Neural cell (in vitro differentiated cells): Measurements from ENCODE around the gene KCTD15. TPM values are rescaled to one million over a fixed set of nuclear protein-coding genes. Genes with fewer than 3 reads are reported as not detected.

Experiments
- H2AFZ ChIP-seq: fragments of 200-600, 300-800 bp; sonication (generic), shearing (Covaris generic); 2 replicates; pipeline ENCODE4 v1.6.0; 2014; ENCODE audit warnings: low read depth, mild to moderate bottlenecking, antibody characterized with exemption, low read length, moderate library complexity
- H3F3A ChIP-seq: fragments of 200-600 bp; shearing (Covaris generic); 2 replicates; pipeline ENCODE4 v1.6.1; 2016; ENCODE audit warnings: mild to moderate bottlenecking, moderate library complexity, mixed read lengths, antibody characterized with exemption, low read length; ENCODE audit not compliant: insufficient read depth, poor library complexity, severe bottlenecking
- H3K27ac ChIP-seq: fragments of 200-600, 300-800 bp; sonication (generic), shearing (Covaris generic); 2 replicates; pipeline ENCODE4 v1.5.1; 2014; ENCODE audit warnings: mild to moderate bottlenecking, low read length, moderate library complexity
- H3K27me3 ChIP-seq: fragments of 300-800, 200-600 bp; sonication (generic), shearing (Covaris generic); 2 replicates; pipeline ENCODE4 v1.6.0; 2014; ENCODE audit warnings: mild to moderate bottlenecking, low read depth, low read length, moderate library complexity; ENCODE audit not compliant: insufficient read depth
- H3K36me3 ChIP-seq: fragments of 300-800, 200-600 bp; sonication (generic), shearing (Covaris generic); 2 replicates; pipeline ENCODE4 v1.5.1; 2014; ENCODE audit warnings: mild to moderate bottlenecking, antibody characterized with exemption, low read length, moderate library complexity; ENCODE audit not compliant: insufficient read depth
- H3K4me2 ChIP-seq: fragments of 300-800, 200-600 bp; sonication (generic), shearing (Covaris generic); 2 replicates; pipeline ENCODE4 v1.6.0; 2014; ENCODE audit warnings: mild to moderate bottlenecking, low read length
- H3K4me3 ChIP-seq: fragments of 300-800, 200-600 bp; sonication (generic), shearing (Covaris generic); 2 replicates; pipeline ENCODE4 v1.5.1; 2014; ENCODE audit warnings: mild to moderate bottlenecking, low read length, moderate library complexity
- H3K79me2 ChIP-seq: fragments of 200-600 bp; shearing (Covaris generic); replicated peaks from 2 replicates; pipeline ENCODE4 v1.6.0; 2014; ENCODE audit warnings: mild to moderate bottlenecking, low read length, moderate library complexity; ENCODE audit not compliant: insufficient read depth
- H3K9ac ChIP-seq: fragments of 300-800, 200-600 bp; sonication (generic), shearing (Covaris generic); 2 replicates; pipeline ENCODE4 v1.6.1; 2016; ENCODE audit warnings: mild to moderate bottlenecking, low read length, mixed read lengths
- H3K9me2 ChIP-seq: fragments of 200-600 bp; shearing (Covaris generic); 2 replicates; pipeline ENCODE4 v1.6.1; 2016; ENCODE audit warnings: mild to moderate bottlenecking, low read length, mixed read lengths; ENCODE audit not compliant: insufficient read depth
- H3K9me3 ChIP-seq: fragments of 200-600, 300-800 bp; sonication (generic), shearing (Covaris generic); 2 replicates; pipeline ENCODE4 v1.6.1; 2016; ENCODE audit warnings: mild to moderate bottlenecking, mixed run types, low read length, moderate library complexity, mixed read lengths
- H4K20me1 ChIP-seq: fragments of 200-600 bp; shearing (Covaris generic); 2 replicates; pipeline ENCODE4 v1.6.1; 2016; ENCODE audit warnings: mild to moderate bottlenecking, mixed run types; ENCODE audit not compliant: insufficient read depth
- EP300 ChIP-seq: fragments of 450-650 bp; conservative IDR thresholded peaks from 2 replicates; pipeline ENCODE4 v1.6.1; 2014; ENCODE audit warnings: antibody characterized with exemption, mild to moderate bottlenecking, moderate library complexity; ENCODE audit not compliant: poor library complexity, severe bottlenecking
- EZH2 ChIP-seq: fragments of 200-600, 300-800 bp; shearing (Covaris generic), sonication (generic); IDR thresholded peaks from 2 replicates; pipeline ENCODE4 v1.6.1; 2014; ENCODE audit warnings: antibody characterized with exemption, low read length, borderline replicate concordance, mild to moderate bottlenecking; ENCODE audit not compliant: insufficient read depth, poor library complexity, severe bottlenecking
- MXI1 ChIP-seq: fragments of 450-650 bp; conservative IDR thresholded peaks from 2 replicates; pipeline ENCODE4 v1.6.1; 2014; ENCODE audit warnings: antibody characterized with exemption, mild to moderate bottlenecking; ENCODE audit not compliant: poor library complexity, severe bottlenecking
- POLR2AphosphoS5 ChIP-seq: IDR thresholded peaks from 2 replicates; pipeline ENCODE4 v1.6.1; 2012
- RAD21 ChIP-seq: fragments of 450-650 bp; conservative IDR thresholded peaks from 2 replicates; pipeline ENCODE4 v1.6.1; 2014; ENCODE audit warnings: antibody characterized with exemption, mild to moderate bottlenecking, moderate library complexity
- SMC3 ChIP-seq: fragments of 450-650 bp; conservative IDR thresholded peaks from 2 replicates; pipeline ENCODE4 v1.6.1; 2014; ENCODE audit warnings: antibody characterized with exemption, mild to moderate bottlenecking, moderate library complexity; ENCODE audit not compliant: poor library complexity
- TAF1 ChIP-seq: IDR thresholded peaks from 2 replicates; pipeline ENCODE4 v1.6.1; 2012; ENCODE audit warnings: low read depth
- polyA plus RNA-seq: library from polyadenylated mRNA; depleted of rRNA; stranded (reverse); fragments of >200 nt; gene quantifications from 2 replicates; pipeline ENCODE4 v1.2.3, GENCODE V29; 2014
- TF ChIP-seq, protein P1 (sequence below): IDR thresholded peaks from 2 replicates; pipeline ENCODE4 v1.6.1; 2012; ENCODE audit warnings: borderline replicate concordance
- TF ChIP-seq, protein P2 (sequence below): fragments of 450-650 bp; IDR thresholded peaks from 2 replicates; pipeline ENCODE4 v1.5.1; 2014; ENCODE audit warnings: antibody characterized with exemption, mild to moderate bottlenecking, moderate library complexity; ENCODE audit not compliant: poor library complexity, severe bottlenecking

KCTD15 gene
- polyA plus RNA-seq, 1 donor from 2014 or later, result 67.9 TPM

DNA sequence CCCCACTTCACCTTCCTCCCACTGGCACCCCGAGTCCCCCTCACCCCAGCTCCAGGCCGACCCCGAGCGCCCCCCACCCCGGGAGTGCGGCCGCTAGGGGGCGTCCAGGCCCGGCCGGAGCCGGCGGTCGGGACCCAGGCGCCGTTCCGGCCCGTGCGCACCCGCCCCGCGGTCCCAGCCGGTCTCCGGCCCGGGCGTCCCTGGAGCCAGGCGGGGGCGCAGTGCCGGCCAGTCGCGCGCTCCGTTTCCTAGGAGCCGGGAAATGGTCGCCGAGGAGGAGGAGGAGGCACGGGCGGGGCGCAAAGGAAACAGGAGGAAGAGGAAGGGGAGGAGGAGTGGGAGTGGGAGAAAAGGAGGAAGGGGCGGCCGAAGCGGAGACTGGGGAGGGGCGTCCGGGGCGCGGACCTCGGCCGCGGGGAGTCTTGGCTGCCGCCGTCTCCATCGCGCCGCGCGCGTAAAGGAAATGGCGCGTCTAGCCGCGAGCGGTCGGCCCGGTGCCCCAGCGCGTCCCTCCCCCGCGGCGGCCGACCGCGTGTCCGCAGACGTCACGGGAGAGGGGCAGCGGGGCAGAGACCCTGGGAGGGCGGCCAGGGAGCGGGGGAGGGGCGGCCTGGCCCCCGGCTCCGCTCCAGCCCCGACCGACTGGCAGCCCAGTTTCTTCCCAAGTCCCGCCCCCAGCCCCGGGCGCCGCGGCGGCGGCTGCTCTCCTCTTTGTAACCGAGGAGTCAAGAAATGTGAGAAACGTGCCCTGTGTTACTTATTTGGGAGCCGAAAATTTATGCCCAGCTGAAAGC is 1.1 kb upstream of the KCTD15 start:
- H3K27me3 ChIP-seq, result no peaks in the 10 kb centered on the region
- no peaks in the 10 kb centered on the region for H4K20me1 ChIP-seq
- no peaks in the 10 kb centered on the region for H3K36me3 ChIP-seq
- H3F3A ChIP-seq, result no peaks in the 10 kb centered on the region
- peak overlapping the region; percentile 90 for H3K9ac ChIP-seq
- H3K4me2 ChIP-seq, result no peak overlapping the region
- H3K9me3 ChIP-seq, result no peaks in the 10 kb centered on the region
- TF ChIP-seq MXI1 (peak; percentile 41), EP300 (peak; percentile 39), TAF1 (no peak), EZH2 (no peak), RAD21 (peak; percentile 65), SMC3 (peak; percentile 77), POLR2AphosphoS5 (peak; percentile 39)
- TF ChIP-seq, protein P1, sequence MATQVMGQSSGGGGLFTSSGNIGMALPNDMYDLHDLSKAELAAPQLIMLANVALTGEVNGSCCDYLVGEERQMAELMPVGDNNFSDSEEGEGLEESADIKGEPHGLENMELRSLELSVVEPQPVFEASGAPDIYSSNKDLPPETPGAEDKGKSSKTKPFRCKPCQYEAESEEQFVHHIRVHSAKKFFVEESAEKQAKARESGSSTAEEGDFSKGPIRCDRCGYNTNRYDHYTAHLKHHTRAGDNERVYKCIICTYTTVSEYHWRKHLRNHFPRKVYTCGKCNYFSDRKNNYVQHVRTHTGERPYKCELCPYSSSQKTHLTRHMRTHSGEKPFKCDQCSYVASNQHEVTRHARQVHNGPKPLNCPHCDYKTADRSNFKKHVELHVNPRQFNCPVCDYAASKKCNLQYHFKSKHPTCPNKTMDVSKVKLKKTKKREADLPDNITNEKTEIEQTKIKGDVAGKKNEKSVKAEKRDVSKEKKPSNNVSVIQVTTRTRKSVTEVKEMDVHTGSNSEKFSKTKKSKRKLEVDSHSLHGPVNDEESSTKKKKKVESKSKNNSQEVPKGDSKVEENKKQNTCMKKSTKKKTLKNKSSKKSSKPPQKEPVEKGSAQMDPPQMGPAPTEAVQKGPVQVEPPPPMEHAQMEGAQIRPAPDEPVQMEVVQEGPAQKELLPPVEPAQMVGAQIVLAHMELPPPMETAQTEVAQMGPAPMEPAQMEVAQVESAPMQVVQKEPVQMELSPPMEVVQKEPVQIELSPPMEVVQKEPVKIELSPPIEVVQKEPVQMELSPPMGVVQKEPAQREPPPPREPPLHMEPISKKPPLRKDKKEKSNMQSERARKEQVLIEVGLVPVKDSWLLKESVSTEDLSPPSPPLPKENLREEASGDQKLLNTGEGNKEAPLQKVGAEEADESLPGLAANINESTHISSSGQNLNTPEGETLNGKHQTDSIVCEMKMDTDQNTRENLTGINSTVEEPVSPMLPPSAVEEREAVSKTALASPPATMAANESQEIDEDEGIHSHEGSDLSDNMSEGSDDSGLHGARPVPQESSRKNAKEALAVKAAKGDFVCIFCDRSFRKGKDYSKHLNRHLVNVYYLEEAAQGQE, result peak; percentile 26
- TF ChIP-seq, protein P2, sequence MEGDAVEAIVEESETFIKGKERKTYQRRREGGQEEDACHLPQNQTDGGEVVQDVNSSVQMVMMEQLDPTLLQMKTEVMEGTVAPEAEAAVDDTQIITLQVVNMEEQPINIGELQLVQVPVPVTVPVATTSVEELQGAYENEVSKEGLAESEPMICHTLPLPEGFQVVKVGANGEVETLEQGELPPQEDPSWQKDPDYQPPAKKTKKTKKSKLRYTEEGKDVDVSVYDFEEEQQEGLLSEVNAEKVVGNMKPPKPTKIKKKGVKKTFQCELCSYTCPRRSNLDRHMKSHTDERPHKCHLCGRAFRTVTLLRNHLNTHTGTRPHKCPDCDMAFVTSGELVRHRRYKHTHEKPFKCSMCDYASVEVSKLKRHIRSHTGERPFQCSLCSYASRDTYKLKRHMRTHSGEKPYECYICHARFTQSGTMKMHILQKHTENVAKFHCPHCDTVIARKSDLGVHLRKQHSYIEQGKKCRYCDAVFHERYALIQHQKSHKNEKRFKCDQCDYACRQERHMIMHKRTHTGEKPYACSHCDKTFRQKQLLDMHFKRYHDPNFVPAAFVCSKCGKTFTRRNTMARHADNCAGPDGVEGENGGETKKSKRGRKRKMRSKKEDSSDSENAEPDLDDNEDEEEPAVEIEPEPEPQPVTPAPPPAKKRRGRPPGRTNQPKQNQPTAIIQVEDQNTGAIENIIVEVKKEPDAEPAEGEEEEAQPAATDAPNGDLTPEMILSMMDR, result peak; percentile 90
- no peaks in the 10 kb centered on the region for H3K9me2 ChIP-seq
- no peaks in the 10 kb centered on the region for H3K79me2 ChIP-seq
- H2AFZ ChIP-seq, result peak overlapping the region; percentile 33
- peak overlapping the region; percentile 89 for H3K4me3 ChIP-seq
- H3K27ac ChIP-seq, result peak overlapping the region; percentile 87

DNA sequence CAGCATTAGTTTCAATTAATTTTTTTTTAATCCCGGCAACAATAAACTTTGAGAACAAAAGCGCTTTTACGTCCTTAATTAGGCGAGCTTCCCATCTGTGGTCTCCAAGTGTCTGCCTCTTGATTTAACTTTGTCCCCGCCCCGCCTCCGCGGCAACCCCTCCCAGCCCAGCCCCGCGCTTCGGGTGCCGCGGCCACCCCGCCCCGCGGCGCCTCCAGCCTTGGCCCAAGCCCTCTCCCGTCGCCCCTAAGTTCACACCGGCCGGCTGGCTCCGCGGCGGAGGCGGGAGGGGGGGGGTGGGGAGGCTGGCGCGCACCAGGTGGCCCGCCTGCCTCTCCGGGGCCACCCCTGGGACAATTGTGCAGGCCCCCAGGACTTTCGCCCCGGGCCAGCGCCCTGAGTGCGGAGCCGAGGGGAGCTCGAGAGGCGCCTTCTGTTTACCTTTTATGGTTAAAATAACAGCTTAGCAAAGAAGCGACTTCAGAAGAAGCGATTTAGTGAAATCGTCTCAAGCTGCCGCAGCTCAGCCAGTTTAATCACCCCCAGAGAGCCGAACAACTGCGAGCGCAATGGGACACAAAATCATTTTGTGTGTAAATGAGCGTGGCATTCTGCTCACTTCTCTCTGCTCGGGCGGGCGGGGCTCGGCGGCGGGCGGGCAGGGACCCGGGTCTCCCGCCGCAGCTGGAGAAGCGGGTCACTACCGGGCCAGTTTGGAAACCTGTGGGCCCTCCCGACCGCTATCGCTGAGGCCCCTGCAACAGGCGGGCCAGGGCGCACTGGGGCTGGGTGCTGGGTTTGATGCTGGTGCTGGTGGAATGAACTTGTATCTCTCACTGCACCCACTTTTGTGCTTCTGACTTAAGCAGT is 1.4 kb downstream of the KCTD15 start:
- Histone ChIP-seq H3K27me3 (no peaks in the 10 kb centered on the region), H3K4me3 (peak overlapping the region; percentile 89), H3K9me2 (no peaks in the 10 kb centered on the region), H3K36me3 (no peaks in the 10 kb centered on the region), H2AFZ (no peak overlapping the region), H3F3A (no peaks in the 10 kb centered on the region), H3K27ac (no peak overlapping the region), H3K4me2 (peak overlapping the region; percentile 62), H3K9me3 (no peaks in the 10 kb centered on the region), H3K9ac (peak overlapping the region; percentile 74), H4K20me1 (no peaks in the 10 kb centered on the region), H3K79me2 (no peaks in the 10 kb centered on the region)
- no peak for TF ChIP-seq MXI1
- no peak for TF ChIP-seq SMC3
- TF ChIP-seq, protein P2, result no peak
- TF ChIP-seq TAF1, result no peak
- TF ChIP-seq POLR2AphosphoS5, result no peak
- no peak for TF ChIP-seq EZH2
- no peak for TF ChIP-seq EP300
- no peak for TF ChIP-seq RAD21
